Thyroid gland (tissue), 4 donors: ENCODE measurements around the gene PLD1. TPM values are rescaled to one million over a fixed set of nuclear protein-coding genes. Genes with fewer than 3 reads are reported as not detected.

Experiments
- DNase-seq, 2 donors: peaks; one replicate each; pipeline ENCODE4 v3.0.0-alpha.2; 2019
- H3K27ac ChIP-seq, 3 donors: fragments of 200-600 bp; sonication (generic); 1 replicate in 2 of 3; 2 replicates in 1 of 3; pipeline ENCODE4 v1.5.1; 2016 to 2019; ENCODE audit warnings: mild to moderate bottlenecking in 1 of 3, moderate library complexity in 1 of 3
- H3K27me3 ChIP-seq: fragments of 200-600 bp; sonication (generic); one replicate; pipeline ENCODE4 v1.5.1; 2019
- H3K36me3 ChIP-seq, 2 donors: fragments of 200-600 bp; sonication (generic); one replicate each; pipeline ENCODE4 v1.5.1; 2016 to 2019
- H3K4me1 ChIP-seq, 2 donors: fragments of 200-600 bp; sonication (generic); one replicate each; pipeline ENCODE4 v1.5.1; 2017 to 2019
- H3K4me3 ChIP-seq, 3 donors: fragments of 200-600 bp; sonication (generic); replicated peaks in 1 of 3; 1 replicate in 2 of 3; 2 replicates in 1 of 3; pipeline ENCODE4 v1.5.1; 2016; ENCODE audit warnings: mild to moderate bottlenecking in 1 of 3
- H3K9me3 ChIP-seq: fragments of 200-600 bp; sonication (generic); one replicate; pipeline ENCODE4 v1.5.1; 2017
- POLR2A ChIP-seq, 2 donors: fragments of 450-650 bp; IDR thresholded peaks; one replicate each; pipeline ENCODE4 v1.6.1; 2017; ENCODE audit warnings: antibody characterized with exemption in 2 of 2, mild to moderate bottlenecking in 2 of 2, moderate library complexity in 1 of 2
- WGBS, 2 donors: methylation state at CpG; one replicate each; pipeline ENCODE4 v1.1.5; 2017; 5-methylcytosine and 5-hydroxymethylcytosine counted together
- intact Hi-C: fragments of 100-400 bp; cut with DNase I; formaldehyde crosslinking; loops from one replicate; pipeline ENCODE4 v1.15.1; 2023
- total RNA-seq, 4 donors: library from RNA; depleted of rRNA; stranded (reverse); fragments of >200 nt; gene quantifications; one replicate each; pipeline ENCODE4 v1.2.3, GENCODE V29; 2016
- TF ChIP-seq, protein P1 (sequence below), 6 experiments: fragments of 200-600 bp in 3 of 6; fragments of 450-650 bp in 3 of 6; sonication (generic) in 3 of 6; IDR thresholded peaks; one replicate each; pipeline ENCODE4 v1.5.1; 2016 to 2019; ENCODE audit warnings: antibody characterized with exemption in 6 of 6, mild to moderate bottlenecking in 2 of 6, inconsistent platforms in 1 of 6, moderate library complexity in 1 of 6

The PLD1 gene
- total RNA-seq, 4 donors from 2014 or later = 13.0 to 21.7 (median 19.8) TPM

DNA sequence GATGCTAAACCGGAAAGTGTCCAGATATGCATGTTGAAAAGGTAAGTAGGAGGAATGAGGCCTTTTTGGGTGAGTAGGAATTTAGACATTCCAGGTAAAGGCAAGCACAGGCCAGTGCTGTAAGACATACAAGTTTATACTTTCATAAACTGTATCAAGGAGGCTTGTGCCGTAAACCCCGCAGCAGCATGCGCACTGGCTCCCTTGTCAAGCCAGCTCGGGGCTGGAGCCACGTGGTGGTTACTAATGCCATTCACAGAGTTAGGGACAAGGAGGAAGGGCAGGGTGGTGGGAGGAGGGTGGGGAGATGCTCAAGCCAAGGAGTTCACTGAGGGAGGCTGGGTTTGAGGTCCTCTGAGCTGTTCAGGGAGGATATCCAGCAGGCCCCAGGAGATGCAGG, 35.8 kb downstream of the PLD1 start:
- intact Hi-C loops = loop anchor here (10.0 kb wide), 1 partner anchor 130 kb away; no protein-coding TSS in a partner anchor

DNA sequence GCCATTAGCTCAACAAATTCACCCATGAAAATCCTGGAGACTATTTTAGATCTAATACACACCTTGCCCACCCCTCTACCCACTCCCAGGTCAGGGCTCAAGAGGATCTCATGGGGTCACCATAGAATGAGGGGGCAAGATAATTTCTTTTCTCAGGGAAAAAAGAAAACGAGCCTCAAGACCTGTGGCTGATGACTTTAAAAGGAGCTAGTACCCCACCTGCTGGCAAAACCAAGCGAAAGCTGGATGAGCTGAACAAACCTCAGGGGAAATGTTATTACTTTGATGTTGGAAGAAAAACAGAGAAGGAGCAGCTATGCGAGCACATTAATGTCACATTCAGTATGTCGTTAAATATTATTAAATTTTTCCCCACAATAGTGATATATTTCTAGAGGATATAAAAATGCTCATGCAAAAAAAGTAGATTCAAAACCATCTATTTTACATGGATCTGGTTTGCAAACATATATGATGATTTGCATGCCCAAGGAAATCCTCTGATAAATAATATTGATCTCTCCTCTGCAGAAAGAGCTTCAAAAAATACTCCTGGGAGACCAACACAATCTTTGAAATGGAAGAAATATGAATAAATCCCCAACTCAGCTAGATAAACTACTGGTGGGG, 37.7 kb downstream of the PLD1 start:
- no peak for TF ChIP-seq POLR2A (IDR thresholded peaks at IDR 0.05)
- TF ChIP-seq, protein P1, sequence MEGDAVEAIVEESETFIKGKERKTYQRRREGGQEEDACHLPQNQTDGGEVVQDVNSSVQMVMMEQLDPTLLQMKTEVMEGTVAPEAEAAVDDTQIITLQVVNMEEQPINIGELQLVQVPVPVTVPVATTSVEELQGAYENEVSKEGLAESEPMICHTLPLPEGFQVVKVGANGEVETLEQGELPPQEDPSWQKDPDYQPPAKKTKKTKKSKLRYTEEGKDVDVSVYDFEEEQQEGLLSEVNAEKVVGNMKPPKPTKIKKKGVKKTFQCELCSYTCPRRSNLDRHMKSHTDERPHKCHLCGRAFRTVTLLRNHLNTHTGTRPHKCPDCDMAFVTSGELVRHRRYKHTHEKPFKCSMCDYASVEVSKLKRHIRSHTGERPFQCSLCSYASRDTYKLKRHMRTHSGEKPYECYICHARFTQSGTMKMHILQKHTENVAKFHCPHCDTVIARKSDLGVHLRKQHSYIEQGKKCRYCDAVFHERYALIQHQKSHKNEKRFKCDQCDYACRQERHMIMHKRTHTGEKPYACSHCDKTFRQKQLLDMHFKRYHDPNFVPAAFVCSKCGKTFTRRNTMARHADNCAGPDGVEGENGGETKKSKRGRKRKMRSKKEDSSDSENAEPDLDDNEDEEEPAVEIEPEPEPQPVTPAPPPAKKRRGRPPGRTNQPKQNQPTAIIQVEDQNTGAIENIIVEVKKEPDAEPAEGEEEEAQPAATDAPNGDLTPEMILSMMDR (IDR thresholded peaks at IDR 0.05) = peak in 5 of 6 experiments; percentile 44 to 68 (median 63)
- 1 to 2% methylated on average over 4 of the region's 4 CpGs for WGBS, 2 donors
- Histone ChIP-seq H3K4me1 (peaks cover 7 to 13% of the 10 kb centered on the region in 2 donors), H3K9me3 (no peaks in the 10 kb centered on the region), H3K27ac (no peak overlapping the region), H3K4me3 (no peak overlapping the region), H3K27me3 (no peaks in the 10 kb centered on the region), H3K36me3 (no peaks in the 10 kb centered on the region)
- peak; percentile 60 to 62 for DNase-seq
- intact Hi-C loops = loop anchor here (10.0 kb wide), 1 partner anchor 128 kb away; no protein-coding TSS in a partner anchor

More for the DNA sequence above, 35.8 kb downstream of the PLD1 start:
- no peaks in the 10 kb centered on the region for H3K36me3 ChIP-seq
- no peak overlapping the region for H3K27ac ChIP-seq
- H3K27me3 ChIP-seq = no peaks in the 10 kb centered on the region
- TF ChIP-seq, protein P1 (IDR thresholded peaks at IDR 0.05) = no peak
- no peak for TF ChIP-seq POLR2A (IDR thresholded peaks at IDR 0.05)
- no peak for DNase-seq
- H3K4me3 ChIP-seq = no peak overlapping the region
- H3K9me3 ChIP-seq = no peaks in the 10 kb centered on the region
- peaks cover 7 to 13% of the 10 kb centered on the region in 2 donors for H3K4me1 ChIP-seq
- WGBS, 2 donors = 87 to 92% methylated on average over 6 of the region's 6 CpGs

DNA sequence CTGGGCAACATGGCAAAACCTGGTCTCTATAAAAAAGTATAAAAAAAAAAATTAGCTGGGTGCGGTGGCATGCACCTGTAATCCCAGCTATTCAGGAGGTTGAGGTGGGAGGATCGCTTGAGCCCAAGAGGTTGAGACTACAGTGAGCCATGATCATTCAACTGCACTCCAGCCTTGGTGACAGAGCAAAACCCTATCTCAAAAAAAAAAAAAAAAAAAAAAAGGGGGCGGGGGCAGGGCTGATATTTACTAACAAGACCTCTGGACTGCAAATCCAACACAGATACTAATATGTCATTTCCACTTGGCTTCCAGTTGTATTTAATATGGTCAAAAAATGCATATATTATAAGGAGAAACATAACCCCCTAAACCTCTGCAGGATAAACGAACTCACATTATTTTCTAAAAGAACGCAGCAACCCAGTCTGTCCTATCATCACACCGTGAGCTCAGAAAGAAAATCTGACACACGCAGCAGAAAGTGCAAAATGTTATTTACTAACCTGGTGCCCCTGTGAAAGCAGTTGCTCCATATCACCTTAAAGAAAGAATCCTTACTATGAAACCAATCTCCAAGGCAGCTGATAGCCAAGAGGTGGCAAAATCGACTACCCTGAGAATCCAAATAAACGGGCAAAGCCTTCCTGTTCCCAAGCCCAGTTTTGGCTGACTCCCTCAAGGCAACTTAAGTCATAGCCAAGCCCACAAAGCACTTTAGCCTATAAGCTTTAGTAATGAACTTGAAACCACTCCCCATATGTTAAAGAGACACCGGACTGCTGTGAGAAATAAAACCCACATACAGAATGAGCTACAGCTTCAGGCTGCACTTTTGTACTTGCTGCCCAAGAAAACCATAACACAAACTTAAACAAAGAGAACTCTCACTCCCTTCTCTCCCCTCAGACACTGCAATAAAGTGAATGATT, 39.3 kb downstream of the PLD1 start:
- Histone ChIP-seq H3K4me1 (peaks cover 7 to 13% of the 10 kb centered on the region in 2 donors), H3K27ac (peak overlapping the region in 2 of 3 donors; percentile 16 to 25), H3K4me3 (peak overlapping the region in 1 of 3 donors; percentile 19), H3K27me3 (no peaks in the 10 kb centered on the region), H3K9me3 (no peaks in the 10 kb centered on the region), H3K36me3 (no peaks in the 10 kb centered on the region)
- WGBS, 2 donors = 36 to 42% methylated on average over 10 of the region's 10 CpGs
- intact Hi-C loops = loop anchor here (10.0 kb wide), 1 partner anchor 126 kb away; no protein-coding TSS in a partner anchor
- peak; percentile 31 to 42 for DNase-seq
- TF ChIP-seq, protein P1 (IDR thresholded peaks at IDR 0.05) = no peak
- peak in 1 of 2 donors; percentile 53 for TF ChIP-seq POLR2A (IDR thresholded peaks at IDR 0.05)

DNA sequence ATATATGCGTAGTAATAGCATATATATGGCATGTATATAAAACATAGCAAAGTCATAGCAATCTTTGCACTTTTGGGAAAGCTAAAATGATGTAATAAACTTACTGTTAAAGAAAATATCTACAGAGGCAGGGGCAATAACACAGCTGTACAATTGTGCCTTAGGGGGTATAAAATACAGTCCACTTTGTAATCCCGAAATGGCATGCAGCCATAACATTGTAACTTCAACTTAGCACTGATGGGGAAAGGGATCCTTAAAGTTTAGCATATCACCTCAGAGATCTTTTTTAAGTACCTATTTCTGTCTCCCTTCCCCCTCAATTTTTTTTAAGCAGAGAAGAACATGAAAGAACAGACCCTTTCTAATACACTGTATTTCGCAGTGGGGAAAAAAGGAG, 40.8 kb downstream of the PLD1 start:
- Histone ChIP-seq H3K36me3 (no peaks in the 10 kb centered on the region), H3K27ac (no peak overlapping the region), H3K4me1 (peaks cover 7 to 13% of the 10 kb centered on the region in 2 donors), H3K9me3 (no peaks in the 10 kb centered on the region), H3K27me3 (no peaks in the 10 kb centered on the region), H3K4me3 (no peak overlapping the region)
- DNase-seq = no peak
- 57 to 58% methylated on average over 3 of the region's 3 CpGs for WGBS, 2 donors
- intact Hi-C loops = no loop called here
- TF ChIP-seq, protein P1 (IDR thresholded peaks at IDR 0.05) = no peak
- TF ChIP-seq POLR2A (IDR thresholded peaks at IDR 0.05) = no peak
